ENCODE data around the gene CEP164. TPM values are rescaled to one million over a fixed set of nuclear protein-coding genes. Genes with fewer than 3 reads are reported as not detected.

Gene CEP164
- total and polyA plus RNA-seq, 9 of the 15 experiments (the other 6 are each of a cell fraction or from before 2014, with no cell fraction given): 2.1 to 16.5 (median 10.4) TPM

- TF ChIP-seq MED1 (CRISPR knock-in tag; IDR thresholded peaks at IDR 0.05; ENCODE audit: borderline replicate concordance): no peak
- no peak for TF ChIP-seq SRF (CRISPR knock-in tag; IDR thresholded peaks at IDR 0.05)
- TF ChIP-seq TAF7 (tag; IDR thresholded peaks at IDR 0.05): no peak
- no peak for TF ChIP-seq ZNF184 (CRISPR knock-in tag; IDR thresholded peaks at IDR 0.05)
- TF ChIP-seq AFF4 (CRISPR knock-in tag; IDR thresholded peaks at IDR 0.05): no peak
- no peak for TF ChIP-seq ZNF253 (CRISPR knock-in tag; conservative IDR thresholded peaks at IDR 0.05)
- TF ChIP-seq ARID2 (IDR thresholded peaks at IDR 0.05): no peak
Observed at GRCh38 chr11:117442049-117442868, 114.6 kb downstream of the CEP164 start (continued).
